GM12891 (cell line): ENCODE data around the gene ME3.

ENCODE experiments used
- POLR2A ChIP-seq: IDR thresholded peaks from 2 replicates; pipeline ENCODE4 v1.6.1; 2011; ENCODE audit warnings: low read depth, low read length, control low read depth
- POLR2AphosphoS5 ChIP-seq: IDR thresholded peaks from 2 replicates; pipeline ENCODE4 v1.6.1; 2011; ENCODE audit warnings: low read depth, low read length, control low read depth
- POU2F2 ChIP-seq: IDR thresholded peaks from 2 replicates; pipeline ENCODE4 v1.6.1; 2011; ENCODE audit warnings: low read depth, mild to moderate bottlenecking, control low read depth, low read length, moderate library complexity
- TAF1 ChIP-seq: IDR thresholded peaks from 2 replicates; pipeline ENCODE4 v1.6.1; 2011; ENCODE audit warnings: low read depth, low read length, control low read depth

DNA sequence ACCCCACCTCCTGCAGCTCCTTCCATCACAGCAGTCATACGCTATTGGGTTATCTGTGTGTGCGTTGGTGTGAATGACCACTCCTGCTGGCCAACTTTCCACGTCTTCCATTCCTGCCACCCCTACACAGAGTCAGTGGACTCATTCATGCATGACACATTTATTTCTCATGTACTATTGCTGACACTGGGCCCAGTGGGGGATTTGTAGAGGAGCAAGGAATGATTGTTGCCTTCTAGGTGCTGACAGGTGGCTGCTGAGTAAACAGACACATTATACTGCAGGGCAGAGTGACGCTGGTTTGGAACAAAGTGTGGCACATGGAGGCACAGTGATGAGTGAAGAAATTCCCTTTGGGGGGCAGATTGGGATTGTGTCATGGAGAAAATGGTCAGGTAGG lies 183.9 kb downstream of the ME3 start:
- TF ChIP-seq POLR2A (no peak), POLR2AphosphoS5 (no peak), TAF1 (no peak), POU2F2 (no peak)
